Measurements from ENCODE around the gene DCAF11.

The DCAF11 gene

GRCh38 chr14:24085215-24085614 is 29.4 kb upstream of the DCAF11 start:
- no peaks in the 10 kb centered on the region for H3F3A ChIP-seq (ENCODE audit: insufficient read depth, low read length)
- no peak overlapping the region for H3K4me3 ChIP-seq (ENCODE audit: low read depth, low read length, poor library complexity, severe bottlenecking)
- no peak overlapping the region for H2AFZ ChIP-seq (ENCODE audit: low read length)
- H4K20me1 ChIP-seq (ENCODE audit: insufficient read depth, low read length), result no peaks in the 10 kb centered on the region
- no peak overlapping the region for H3K27ac ChIP-seq (ENCODE audit: low read depth, low read length, poor library complexity, severe bottlenecking)
- no peak overlapping the region for H3K4me2 ChIP-seq (ENCODE audit: low read length)
- TF ChIP-seq CTCF (IDR thresholded peaks at IDR 0.05; ENCODE audit: low read length), result no peak
- no peak for TF ChIP-seq EZH2 (IDR thresholded peaks at IDR 0.05; ENCODE audit: borderline replicate concordance, low read length)
- H3K79me2 ChIP-seq (ENCODE audit: insufficient read depth, low read length), result no peaks in the 10 kb centered on the region
- 0 out of 2 replicates have a peak, but pooled peaks cover 7% of the 10 kb centered on the region for H3K27me3 ChIP-seq (ENCODE audit: insufficient read depth, low read length)
- peaks cover 11% of the 10 kb centered on the region for H3K4me1 ChIP-seq (ENCODE audit: insufficient read depth, low read length, severe bottlenecking)
- no peaks in the 10 kb centered on the region for H3K9me3 ChIP-seq (ENCODE audit: low read length)
- no peaks in the 10 kb centered on the region for H3K9me2 ChIP-seq (ENCODE audit: low read depth, low read length)
- no peak overlapping the region for H3K9ac ChIP-seq (ENCODE audit: low read length)
- H3K36me3 ChIP-seq (ENCODE audit: insufficient read depth, low read length), result no peaks in the 10 kb centered on the region

- H3K4me2 ChIP-seq (ENCODE audit: low read length), result no peak overlapping the region
- TF ChIP-seq CTCF (IDR thresholded peaks at IDR 0.05; ENCODE audit: low read length) (no peak), EZH2 (IDR thresholded peaks at IDR 0.05; ENCODE audit: borderline replicate concordance, low read length) (no peak)
- no peaks in the 10 kb centered on the region for H3K36me3 ChIP-seq (ENCODE audit: insufficient read depth, low read length)
- no peaks in the 10 kb centered on the region for H4K20me1 ChIP-seq (ENCODE audit: insufficient read depth, low read length)
- no peak overlapping the region for H3K4me3 ChIP-seq (ENCODE audit: low read depth, low read length, poor library complexity, severe bottlenecking)
- H3K27me3 ChIP-seq (ENCODE audit: insufficient read depth, low read length), result 0 out of 2 replicates have a peak, but pooled peaks cover 7% of the 10 kb centered on the region
- H3K79me2 ChIP-seq (ENCODE audit: insufficient read depth, low read length), result no peaks in the 10 kb centered on the region
- H3K4me1 ChIP-seq (ENCODE audit: insufficient read depth, low read length, severe bottlenecking), result peaks cover 4% of the 10 kb centered on the region
- no peaks in the 10 kb centered on the region for H3F3A ChIP-seq (ENCODE audit: insufficient read depth, low read length)
- H2AFZ ChIP-seq (ENCODE audit: low read length), result no peak overlapping the region
- H3K9me3 ChIP-seq (ENCODE audit: low read length), result no peaks in the 10 kb centered on the region
- no peak overlapping the region for H3K9ac ChIP-seq (ENCODE audit: low read length)
- H3K9me2 ChIP-seq (ENCODE audit: low read depth, low read length), result no peaks in the 10 kb centered on the region
- H3K27ac ChIP-seq (ENCODE audit: low read depth, low read length, poor library complexity, severe bottlenecking), result no peak overlapping the region
These were observed 28.2 kb upstream of the DCAF11 start for GRCh38 chr14:24086193-24086955.

- Histone ChIP-seq H3K9ac (ENCODE audit: low read length) (no peak overlapping the region), H3K27me3 (ENCODE audit: insufficient read depth, low read length) (0 out of 2 replicates have a peak, but pooled peaks cover 7% of the 10 kb centered on the region), H2AFZ (ENCODE audit: low read length) (no peak overlapping the region), H3K9me3 (ENCODE audit: low read length) (no peaks in the 10 kb centered on the region), H3K4me3 (ENCODE audit: low read depth, low read length, poor library complexity, severe bottlenecking) (no peak overlapping the region), H3K4me2 (ENCODE audit: low read length) (no peak overlapping the region), H3K36me3 (ENCODE audit: insufficient read depth, low read length) (no peaks in the 10 kb centered on the region), H3K79me2 (ENCODE audit: insufficient read depth, low read length) (no peaks in the 10 kb centered on the region), H3K27ac (ENCODE audit: low read depth, low read length, poor library complexity, severe bottlenecking) (no peak overlapping the region), H3F3A (ENCODE audit: insufficient read depth, low read length) (no peaks in the 10 kb centered on the region), H4K20me1 (ENCODE audit: insufficient read depth, low read length) (no peaks in the 10 kb centered on the region), H3K4me1 (ENCODE audit: insufficient read depth, low read length, severe bottlenecking) (no peaks in the 10 kb centered on the region), H3K9me2 (ENCODE audit: low read depth, low read length) (no peaks in the 10 kb centered on the region)
- TF ChIP-seq CTCF (IDR thresholded peaks at IDR 0.05; ENCODE audit: low read length), result no peak
- TF ChIP-seq EZH2 (IDR thresholded peaks at IDR 0.05; ENCODE audit: borderline replicate concordance, low read length), result no peak
These were observed 27.6 kb upstream of the DCAF11 start for GRCh38 chr14:24087004-24087403.

Data from OCI-LY1 (cell line).